ACC112 (cell line): ENCODE data around the gene RREB1.
A peak's percentile ranks its signal among the peaks of the same experiment; 100 is the strongest.

ENCODE experiments used
- H2AFZ ChIP-seq: fragments of 200-600 bp; sonication (generic); one replicate; pipeline ENCODE4 v1.6.0; 2017; ENCODE audit warnings: antibody characterized with exemption, low read length; ENCODE audit not compliant: unreplicated experiment
- H3K27ac ChIP-seq: fragments of 200-600 bp; sonication (generic); 2 replicates; pipeline ENCODE4 v1.5.1; 2014; ENCODE audit warnings: low read depth, mild to moderate bottlenecking, antibody characterized with exemption, low read length, moderate library complexity
- H3K27me3 ChIP-seq: fragments of 200-600 bp; sonication (generic); 2 replicates; pipeline ENCODE4 v1.6.1; 2014; ENCODE audit warnings: mild to moderate bottlenecking, antibody characterized with exemption, low read length, moderate library complexity, mixed read lengths; ENCODE audit not compliant: insufficient read depth
- H3K36me3 ChIP-seq: fragments of 200-600 bp; sonication (generic); 2 replicates; pipeline ENCODE4 v1.6.1; 2016; ENCODE audit warnings: mild to moderate bottlenecking, antibody characterized with exemption, low read length, moderate library complexity, mixed read lengths; ENCODE audit not compliant: insufficient read depth
- H3K4me1 ChIP-seq: fragments of 200-600 bp; sonication (generic); one replicate; pipeline ENCODE4 v1.6.1; 2016; ENCODE audit warnings: low read length, mixed read lengths; ENCODE audit not compliant: insufficient read depth, unreplicated experiment, control insufficient read depth
- H3K4me3 ChIP-seq: fragments of 200-600 bp; sonication (generic); 2 replicates; pipeline ENCODE4 v1.5.1; 2014; ENCODE audit warnings: mild to moderate bottlenecking, low read depth, low read length
- H3K79me2 ChIP-seq: fragments of 200-600 bp; sonication (generic); one replicate; pipeline ENCODE4 v1.6.0; 2016; ENCODE audit warnings: low read length; ENCODE audit not compliant: control insufficient read depth, unreplicated experiment, insufficient read depth

RREB1 gene

DNA sequence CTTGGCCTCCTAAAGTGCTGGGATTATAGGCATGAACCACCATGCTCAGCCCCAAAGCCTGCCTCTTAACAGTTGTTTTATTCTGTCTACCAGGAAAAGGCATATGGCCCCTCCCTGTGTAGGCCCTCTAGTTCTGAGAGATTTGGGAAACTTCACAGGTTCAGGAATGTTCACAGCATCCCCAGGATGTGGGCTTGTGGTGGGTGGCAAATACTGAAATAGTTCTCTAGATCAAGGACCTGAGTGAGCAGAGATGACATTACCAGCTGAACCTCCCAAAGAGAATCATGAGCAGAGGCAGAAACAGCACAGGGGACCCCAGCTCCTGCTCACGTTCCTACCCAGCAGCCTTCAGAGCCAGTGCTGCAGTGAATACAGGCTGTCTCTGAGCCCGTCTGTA is 105.7 kb downstream of the RREB1 start:
- Histone ChIP-seq H3K36me3 (peaks cover 21% of the 10 kb centered on the region; the same call in 1 of the 2 replicates), H3K79me2 (no peaks in the 10 kb centered on the region), H3K4me1 (peaks cover 18% of the 10 kb centered on the region), H2AFZ (no peak overlapping the region), H3K27me3 (no peaks in the 10 kb centered on the region), H3K27ac (no peak overlapping the region), H3K4me3 (no peak overlapping the region)

DNA sequence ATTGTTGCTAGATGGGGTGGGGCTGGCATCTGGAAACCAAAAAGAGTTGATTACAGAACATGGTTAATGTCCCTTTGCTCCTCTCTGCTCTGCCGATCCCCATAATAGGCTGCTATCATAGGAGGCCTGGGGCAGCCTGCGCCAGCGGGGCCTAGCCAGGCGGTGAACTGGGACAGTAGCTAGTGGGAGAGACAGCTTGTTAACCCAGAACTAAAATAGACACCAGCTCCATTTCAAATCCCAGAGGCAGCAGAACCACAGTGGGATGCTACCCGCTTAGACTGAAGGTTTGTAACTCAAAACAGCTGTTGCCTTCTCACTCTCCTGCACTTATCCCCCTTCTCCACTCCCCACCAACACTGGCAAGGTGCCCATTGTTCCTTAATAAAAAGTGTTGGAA is 106.7 kb downstream of the RREB1 start:
- H3K27ac ChIP-seq: no peak overlapping the region
- peaks cover 21% of the 10 kb centered on the region; the same call in 1 of the 2 replicates for H3K36me3 ChIP-seq

DNA sequence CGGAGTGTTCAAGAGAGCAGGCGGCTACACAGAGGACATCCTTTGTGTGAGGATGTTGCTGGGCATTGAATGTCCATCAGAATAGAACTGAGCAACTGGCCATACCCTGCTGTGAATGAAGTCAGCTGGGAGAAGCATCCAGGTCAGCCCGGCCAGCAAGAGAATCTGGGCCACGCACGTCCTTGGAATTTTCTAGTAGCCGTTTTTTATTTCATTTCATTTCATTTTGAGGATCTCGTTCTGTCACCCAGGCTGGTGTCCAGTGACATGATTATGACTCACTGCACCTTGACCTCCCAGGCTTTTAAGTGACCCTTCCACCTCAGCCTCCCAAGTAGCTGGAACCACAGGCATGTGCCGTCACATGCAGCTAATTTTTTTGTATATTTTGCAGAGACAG is 107.4 kb downstream of the RREB1 start:
- no peak overlapping the region for H3K27ac ChIP-seq
- H3K4me1 ChIP-seq: peaks cover 32% of the 10 kb centered on the region
- H3K27me3 ChIP-seq: no peaks in the 10 kb centered on the region

More for the DNA sequence above, 106.7 kb downstream of the RREB1 start:
- Histone ChIP-seq H3K27me3 (no peaks in the 10 kb centered on the region), H3K4me3 (no peak overlapping the region), H3K4me1 (peaks cover 25% of the 10 kb centered on the region), H2AFZ (no peak overlapping the region), H3K79me2 (no peaks in the 10 kb centered on the region)

DNA sequence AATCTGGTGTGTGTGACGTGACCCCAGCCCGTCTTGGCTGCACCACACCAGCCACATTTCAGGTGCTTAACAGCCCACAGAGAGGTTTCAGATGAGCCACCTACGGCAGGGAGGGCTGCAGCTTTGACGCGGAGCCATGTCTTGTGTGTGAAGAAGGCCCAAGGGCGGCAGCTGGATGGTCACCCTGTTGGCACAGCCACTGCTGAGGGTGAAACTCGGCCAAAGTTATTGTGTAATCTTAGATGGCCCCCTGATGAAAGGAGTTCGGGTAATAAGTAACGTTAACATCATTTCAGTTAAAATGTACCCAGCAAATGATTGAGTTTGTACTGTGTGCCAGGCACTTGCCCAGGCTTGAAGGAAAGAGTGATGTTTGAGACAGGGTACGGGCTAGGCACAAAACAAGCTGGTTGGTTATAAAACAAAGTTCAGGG is 108.1 kb downstream of the RREB1 start:
- peaks cover 35% of the 10 kb centered on the region for H3K4me1 ChIP-seq
- peaks cover 16% of the 10 kb centered on the region; the same call in 1 of the 2 replicates for H3K36me3 ChIP-seq
- peaks cover 6% of the 10 kb centered on the region for H3K79me2 ChIP-seq
- no peaks in the 10 kb centered on the region for H3K27me3 ChIP-seq
- H3K4me3 ChIP-seq: no peak overlapping the region
- H2AFZ ChIP-seq: no peak overlapping the region
- no peak overlapping the region for H3K27ac ChIP-seq

More for the DNA sequence above, 107.4 kb downstream of the RREB1 start:
- Histone ChIP-seq H2AFZ (no peak overlapping the region), H3K4me3 (no peak overlapping the region), H3K36me3 (peaks cover 21% of the 10 kb centered on the region; the same call in 1 of the 2 replicates), H3K79me2 (peaks cover 5% of the 10 kb centered on the region)

DNA sequence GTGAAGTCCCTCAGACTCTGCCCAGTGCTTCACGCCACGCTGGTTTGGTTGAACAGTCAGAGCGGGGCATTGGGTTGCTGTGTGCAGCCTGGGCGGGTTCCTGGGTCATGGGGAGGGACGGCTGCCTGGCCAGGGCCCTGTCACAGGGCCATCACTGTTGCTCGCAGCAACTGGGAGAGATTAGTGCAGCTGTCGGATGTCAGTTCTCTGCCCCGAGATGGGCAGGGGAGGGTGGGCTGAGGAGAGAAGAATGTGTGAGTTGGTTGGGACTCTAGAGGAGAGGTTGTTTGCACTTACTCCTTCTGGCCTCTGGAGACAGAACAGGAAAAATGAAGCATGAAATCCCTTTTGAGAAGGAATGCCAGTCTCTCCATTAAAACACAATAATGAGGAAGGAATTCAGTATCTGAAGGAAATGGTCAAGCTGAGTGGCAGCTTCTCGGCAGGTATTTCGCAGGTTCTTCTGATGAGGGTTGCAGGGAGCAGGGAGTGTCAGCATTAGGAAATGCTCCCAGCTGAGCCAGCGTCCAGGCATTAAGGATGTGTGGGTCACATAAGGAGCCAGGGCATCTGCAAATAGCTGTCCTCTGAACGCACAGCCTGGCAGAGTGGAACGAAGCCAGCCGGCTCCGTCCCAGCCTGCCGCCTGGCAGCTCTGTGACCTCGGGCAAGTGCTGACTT is 109.3 kb downstream of the RREB1 start:
- Histone ChIP-seq H3K4me3 (no peak overlapping the region), H3K27me3 (no peaks in the 10 kb centered on the region), H2AFZ (no peak overlapping the region), H3K79me2 (peaks cover 6% of the 10 kb centered on the region), H3K27ac (no peak overlapping the region), H3K36me3 (peaks cover 9% of the 10 kb centered on the region; the same call in 1 of the 2 replicates), H3K4me1 (peaks cover 35% of the 10 kb centered on the region)

DNA sequence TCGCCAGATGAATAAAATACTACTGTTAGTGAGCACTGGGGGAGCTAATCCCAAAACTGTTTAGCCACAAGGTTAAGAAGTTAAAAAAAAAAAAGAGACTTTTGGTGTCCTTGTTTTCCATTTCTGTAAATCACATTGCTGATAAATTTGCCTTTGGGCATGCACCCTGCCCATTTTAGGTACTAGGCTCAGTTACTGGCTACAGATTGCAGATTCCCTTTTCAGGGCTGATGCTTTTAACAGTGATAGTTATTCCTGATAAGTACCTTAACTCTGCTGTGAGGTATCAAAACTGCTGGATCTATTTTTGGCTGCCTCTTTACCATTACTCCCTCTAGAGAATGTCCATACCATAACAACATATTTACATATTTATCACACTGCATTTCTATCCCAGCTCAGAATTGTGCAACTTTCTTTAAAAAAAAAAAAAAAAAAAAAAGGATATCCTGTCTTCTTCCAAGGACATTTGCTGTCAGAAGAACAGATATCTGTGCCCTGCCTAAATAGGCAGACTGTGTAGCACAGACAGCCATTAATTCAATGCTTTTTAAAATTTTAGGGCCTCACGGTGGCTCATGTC is 110.7 kb downstream of the RREB1 start:
- Histone ChIP-seq H3K27me3 (no peaks in the 10 kb centered on the region), H3K79me2 (peaks cover 6% of the 10 kb centered on the region), H3K4me1 (peaks cover 35% of the 10 kb centered on the region), H3K36me3 (peaks cover 9% of the 10 kb centered on the region; the same call in 1 of the 2 replicates), H3K27ac (no peak overlapping the region), H2AFZ (no peak overlapping the region), H3K4me3 (no peak overlapping the region)

DNA sequence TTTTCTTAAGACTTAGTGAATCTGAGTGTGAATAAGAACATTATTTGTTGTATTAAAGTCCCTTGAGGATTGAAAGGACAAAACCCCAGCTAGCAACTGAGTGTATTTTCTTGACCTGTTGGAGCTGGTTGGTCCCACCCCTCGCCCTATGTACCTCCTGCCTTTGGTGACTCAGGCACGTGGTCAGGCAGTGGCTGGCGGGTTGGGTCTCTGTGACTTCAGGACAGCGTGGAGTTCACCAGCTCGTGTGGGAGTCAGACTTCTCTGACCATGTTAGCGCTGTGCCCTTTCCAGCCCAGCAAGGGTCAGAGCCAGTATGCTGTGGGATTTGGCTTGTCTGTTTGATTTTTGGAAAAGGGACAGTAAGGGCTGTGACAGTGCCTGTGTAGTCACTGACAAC is 111.5 kb downstream of the RREB1 start:
- Histone ChIP-seq H3K79me2 (peaks cover 6% of the 10 kb centered on the region), H3K36me3 (peaks cover 9% of the 10 kb centered on the region; the same call in 1 of the 2 replicates), H3K27me3 (no peaks in the 10 kb centered on the region), H3K27ac (peak overlapping the region; percentile 40; the same call in 1 of the 2 replicates), H3K4me1 (peaks cover 35% of the 10 kb centered on the region), H3K4me3 (no peak overlapping the region), H2AFZ (no peak overlapping the region)

DNA sequence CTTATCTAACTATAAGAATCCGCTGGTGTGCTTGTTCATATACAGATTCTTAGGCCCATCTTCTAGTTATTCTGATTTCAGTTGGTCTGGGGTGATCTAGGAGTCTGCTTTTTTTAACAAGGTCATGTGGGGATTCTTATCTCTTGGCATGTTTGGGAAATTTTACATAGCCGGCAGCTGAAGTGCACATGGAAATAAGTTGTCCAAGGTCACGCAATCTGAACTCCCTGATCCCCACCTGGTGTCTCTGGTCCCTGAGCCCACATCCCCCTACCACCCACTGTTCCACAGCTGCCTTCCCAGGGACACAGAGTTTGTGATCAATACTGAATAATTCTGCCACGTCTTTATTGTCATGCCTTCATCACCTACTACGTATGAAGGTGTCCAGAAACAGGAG is 114.4 kb downstream of the RREB1 start:
- Histone ChIP-seq H3K4me1 (peaks cover 24% of the 10 kb centered on the region), H2AFZ (no peak overlapping the region), H3K36me3 (peaks cover 15% of the 10 kb centered on the region)

DNA sequence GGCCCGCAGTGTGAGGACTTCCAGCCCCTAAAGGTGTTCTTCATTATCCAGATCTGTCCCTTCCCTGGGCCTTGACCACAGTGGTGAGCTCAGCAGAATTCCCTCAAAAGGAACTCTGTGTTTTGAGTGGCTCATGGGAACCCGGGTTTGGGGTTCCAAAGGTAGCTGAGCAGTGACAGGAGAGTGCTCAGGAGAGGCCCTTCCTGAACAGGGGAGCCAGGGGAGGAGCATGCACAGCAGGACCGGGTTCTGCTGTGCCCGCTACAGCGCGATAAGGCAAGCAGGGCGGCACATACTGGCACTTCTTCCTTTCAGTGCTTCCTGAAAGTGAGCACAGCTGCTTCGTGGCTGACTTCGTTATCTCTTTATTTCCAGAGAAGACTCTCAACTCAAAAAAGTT is 117.0 kb downstream of the RREB1 start:
- Histone ChIP-seq H2AFZ (no peak overlapping the region), H3K4me1 (peaks cover 7% of the 10 kb centered on the region), H3K27ac (no peak overlapping the region), H3K4me3 (no peak overlapping the region), H3K27me3 (no peaks in the 10 kb centered on the region), H3K79me2 (peaks cover 5% of the 10 kb centered on the region), H3K36me3 (peaks cover 16% of the 10 kb centered on the region)

More for the DNA sequence above, 114.4 kb downstream of the RREB1 start:
- H3K4me3 ChIP-seq: no peak overlapping the region
- no peak overlapping the region for H3K27ac ChIP-seq
- no peaks in the 10 kb centered on the region for H3K27me3 ChIP-seq
- peaks cover 6% of the 10 kb centered on the region for H3K79me2 ChIP-seq

DNA sequence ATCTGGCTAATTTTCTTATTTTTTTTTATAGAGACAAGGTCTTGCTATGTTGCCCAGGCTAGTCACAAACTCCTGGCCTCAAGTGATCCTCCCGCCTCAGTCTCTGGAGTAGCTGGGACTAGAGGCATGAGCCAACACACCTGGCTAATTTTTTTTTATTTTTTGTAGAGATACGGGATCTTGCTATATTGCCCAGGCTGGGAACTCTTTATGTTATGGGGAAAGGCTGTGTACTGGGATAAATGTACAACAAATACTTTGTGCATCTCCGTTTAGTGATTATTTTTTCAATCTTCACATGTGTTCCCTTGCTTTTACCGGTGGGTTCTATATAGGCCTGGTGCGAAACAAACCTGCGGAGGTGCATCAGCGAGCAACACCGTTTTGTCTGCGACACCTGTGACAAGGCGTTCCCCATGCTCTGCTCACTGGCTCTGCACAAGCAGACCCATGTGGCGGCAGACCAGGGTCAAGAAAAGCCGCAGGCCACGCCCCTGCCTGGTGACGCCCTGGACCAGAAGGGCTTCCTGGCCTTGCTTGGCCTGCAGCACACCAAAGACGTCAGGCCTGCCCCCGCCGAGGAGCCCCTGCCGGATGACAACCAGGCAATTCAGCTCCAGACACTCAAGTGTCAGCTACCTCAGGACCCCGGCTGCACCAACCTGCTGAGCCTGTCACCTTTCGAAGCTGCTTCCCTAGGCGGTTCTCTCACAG is 121.1 kb downstream of the RREB1 start:
- no peaks in the 10 kb centered on the region for H3K4me1 ChIP-seq
- peaks cover 17% of the 10 kb centered on the region for H3K36me3 ChIP-seq
- no peak overlapping the region for H3K27ac ChIP-seq
- H2AFZ ChIP-seq: no peak overlapping the region
- H3K79me2 ChIP-seq: no peaks in the 10 kb centered on the region
- H3K4me3 ChIP-seq: no peak overlapping the region
- no peaks in the 10 kb centered on the region for H3K27me3 ChIP-seq
